Loucy (cell line): ENCODE results near the gene CDH2.

Source experiments
- H2AFZ ChIP-seq: fragments of 200-600 bp; sonication (generic); 2 replicates; pipeline ENCODE4 v1.6.0; 2016; ENCODE audit warnings: antibody characterized with exemption, mild to moderate bottlenecking, low read length, moderate library complexity
- H3F3A ChIP-seq: fragments of 200-600 bp; 2 replicates; pipeline ENCODE4 v1.6.0; 2016; ENCODE audit warnings: antibody characterized with exemption, low read depth, mild to moderate bottlenecking
- H3K27me3 ChIP-seq: fragments of 200-600 bp; sonication (generic); 2 replicates; pipeline ENCODE4 v1.6.1; 2014; ENCODE audit warnings: low read length, mild to moderate bottlenecking; ENCODE audit not compliant: insufficient read depth, poor library complexity, severe bottlenecking
- H3K36me3 ChIP-seq: fragments of 200-600 bp; sonication (generic); 2 replicates; pipeline ENCODE4 v1.6.1; 2016; ENCODE audit warnings: low read length; ENCODE audit not compliant: insufficient read depth
- H3K4me1 ChIP-seq: fragments of 200-600 bp; sonication (generic); 2 replicates; pipeline ENCODE4 v1.5.1; 2014; ENCODE audit warnings: low read length, mild to moderate bottlenecking; ENCODE audit not compliant: insufficient read depth, poor library complexity, severe bottlenecking
- H3K4me2 ChIP-seq: fragments of 200-600 bp; sonication (generic); 2 replicates; pipeline ENCODE4 v1.6.0; 2014; ENCODE audit warnings: antibody characterized with exemption, low read length, low read depth, mild to moderate bottlenecking; ENCODE audit not compliant: poor library complexity, severe bottlenecking
- H3K4me3 ChIP-seq: fragments of 200-600 bp; sonication (generic); 2 replicates; pipeline ENCODE4 v1.5.1; 2014; ENCODE audit warnings: low read length, mild to moderate bottlenecking, mixed read lengths; ENCODE audit not compliant: poor library complexity, severe bottlenecking
- H3K79me2 ChIP-seq: fragments of 200-600 bp; sonication (generic); 2 replicates; pipeline ENCODE4 v1.6.1; 2014; ENCODE audit warnings: low read length; ENCODE audit not compliant: insufficient read depth
- H3K9ac ChIP-seq: fragments of 200-600 bp; sonication (generic); 2 replicates; pipeline ENCODE4 v1.6.0; 2014; ENCODE audit warnings: mild to moderate bottlenecking, low read depth, low read length, moderate library complexity; ENCODE audit not compliant: poor library complexity, severe bottlenecking
- H3K9me2 ChIP-seq: fragments of 200-600 bp; sonication (generic); replicated peaks from 2 replicates; pipeline ENCODE4 v1.6.1; 2016; ENCODE audit warnings: low read depth, low read length, mixed read lengths
- H3K9me3 ChIP-seq: fragments of 200-600 bp; sonication (generic); 2 replicates; pipeline ENCODE4 v1.6.1; 2014; ENCODE audit warnings: mild to moderate bottlenecking, antibody characterized with exemption, low read length, low read depth; ENCODE audit not compliant: insufficient read depth
- H4K20me1 ChIP-seq: fragments of 200-600 bp; sonication (generic); 2 replicates; pipeline ENCODE4 v1.6.0; 2014; ENCODE audit warnings: antibody characterized with exemption, low read length, mild to moderate bottlenecking; ENCODE audit not compliant: insufficient read depth, poor library complexity, severe bottlenecking
- CTCF ChIP-seq: fragments of 200-600 bp; sonication (generic); conservative IDR thresholded peaks from 2 replicates; pipeline ENCODE4 v1.5.1; 2014; ENCODE audit warnings: mild to moderate bottlenecking, antibody characterized with exemption, low read length
- EZH2phosphoT487 ChIP-seq: fragments of 200-600 bp; IDR thresholded peaks from 2 replicates; pipeline ENCODE4 v1.6.1; 2018; ENCODE audit warnings: antibody characterized with exemption, mild to moderate bottlenecking, moderate library complexity, borderline replicate concordance

The CDH2 gene

DNA sequence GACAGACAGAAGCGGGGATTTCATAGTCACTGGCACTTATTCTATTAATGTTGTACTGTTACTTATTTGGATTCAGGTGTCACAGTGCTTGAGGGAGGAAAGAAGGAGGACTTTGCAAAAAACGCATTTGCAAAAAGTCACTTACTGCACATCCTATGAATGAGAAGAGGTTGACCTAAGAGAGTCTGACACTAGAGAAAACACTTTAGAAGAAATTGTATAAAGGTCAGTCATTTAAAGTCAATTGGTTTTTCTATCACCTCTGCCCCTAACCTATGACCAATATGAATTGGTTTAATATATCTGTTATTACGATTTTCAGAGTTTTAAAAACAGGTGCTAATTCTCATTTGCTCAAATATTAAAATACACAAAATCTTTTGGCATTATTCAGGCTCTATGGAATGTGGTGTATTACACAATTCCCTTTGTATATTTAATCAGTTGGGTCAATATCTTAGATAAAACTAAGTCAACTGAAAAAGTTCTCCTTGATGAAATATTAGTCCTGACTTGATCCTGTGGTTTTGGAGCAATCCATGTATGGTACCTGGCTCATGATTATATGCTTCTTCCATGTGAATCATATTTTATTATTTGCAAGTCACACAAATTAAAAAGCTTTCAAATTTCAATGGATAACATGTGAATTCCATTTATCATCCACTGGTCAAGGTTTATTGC is 157.4 kb downstream of the CDH2 start:
- H3K4me1 ChIP-seq: no peaks in the 10 kb centered on the region
- H3K9ac ChIP-seq: no peak overlapping the region
- no peaks in the 10 kb centered on the region for H3K9me2 ChIP-seq
- no peak overlapping the region for H2AFZ ChIP-seq
- H3K9me3 ChIP-seq: no peaks in the 10 kb centered on the region
- H3K4me2 ChIP-seq: no peak overlapping the region
- H3K36me3 ChIP-seq: no peaks in the 10 kb centered on the region
- TF ChIP-seq EZH2phosphoT487: no peak
- no peak for TF ChIP-seq CTCF
- H4K20me1 ChIP-seq: no peaks in the 10 kb centered on the region
- no peak overlapping the region for H3K4me3 ChIP-seq
- no peaks in the 10 kb centered on the region for H3K79me2 ChIP-seq
- H3F3A ChIP-seq: no peaks in the 10 kb centered on the region
- no peaks in the 10 kb centered on the region for H3K27me3 ChIP-seq

GRCh38 chr18:28018351-28018750 is 158.6 kb downstream of the CDH2 start:
- no peaks in the 10 kb centered on the region for H3F3A ChIP-seq
- no peaks in the 10 kb centered on the region for H3K9me2 ChIP-seq
- no peak overlapping the region for H2AFZ ChIP-seq
- H3K9me3 ChIP-seq: no peaks in the 10 kb centered on the region
- H3K79me2 ChIP-seq: no peaks in the 10 kb centered on the region
- no peaks in the 10 kb centered on the region for H3K27me3 ChIP-seq
- no peaks in the 10 kb centered on the region for H3K4me1 ChIP-seq
- H3K9ac ChIP-seq: no peak overlapping the region
- no peak overlapping the region for H3K4me3 ChIP-seq
- TF ChIP-seq CTCF (no peak), EZH2phosphoT487 (no peak)
- H4K20me1 ChIP-seq: no peaks in the 10 kb centered on the region
- no peaks in the 10 kb centered on the region for H3K36me3 ChIP-seq
- H3K4me2 ChIP-seq: no peak overlapping the region

- peaks cover 11% of the 10 kb centered on the region; the same call in 1 of the 2 replicates for H3K36me3 ChIP-seq
- no peak for TF ChIP-seq EZH2phosphoT487
- TF ChIP-seq CTCF: no peak
- no peak overlapping the region for H3K4me3 ChIP-seq
- no peaks in the 10 kb centered on the region for H3F3A ChIP-seq
- no peak overlapping the region for H3K4me2 ChIP-seq
- H3K9ac ChIP-seq: no peak overlapping the region
- H3K79me2 ChIP-seq: no peaks in the 10 kb centered on the region
- no peaks in the 10 kb centered on the region for H4K20me1 ChIP-seq
- no peak overlapping the region for H2AFZ ChIP-seq
- no peaks in the 10 kb centered on the region for H3K9me3 ChIP-seq
- no peaks in the 10 kb centered on the region for H3K27me3 ChIP-seq
- no peaks in the 10 kb centered on the region for H3K4me1 ChIP-seq
- H3K9me2 ChIP-seq: no peaks in the 10 kb centered on the region
Measured at GRCh38 chr18:28015671-28016070, 161.3 kb downstream of the CDH2 start.
